ENCODE results near the gene ARHGAP15.

The ARHGAP15 gene

GRCh38 chr2:143255899-143256298 lies 126.7 kb downstream of the ARHGAP15 start:
- no peak for TF ChIP-seq CTCF (IDR thresholded peaks at IDR 0.05; ENCODE audit: borderline replicate concordance, insufficient read depth, low read depth, low read length)
- no peak overlapping the region for H3K4me3 ChIP-seq (ENCODE audit: low read depth, low read length)

GRCh38 chr2:143258126-143258892 lies 129.1 kb downstream of the ARHGAP15 start:
- H3K4me3 ChIP-seq (ENCODE audit: low read depth, low read length), result no peak overlapping the region
- TF ChIP-seq CTCF (IDR thresholded peaks at IDR 0.05; ENCODE audit: borderline replicate concordance, insufficient read depth, low read depth, low read length), result no peak

GRCh38 chr2:143259368-143259958 lies 130.2 kb downstream of the ARHGAP15 start:
- H3K4me3 ChIP-seq (ENCODE audit: low read depth, low read length), result no peak overlapping the region
- peak; percentile 63 for TF ChIP-seq CTCF (IDR thresholded peaks at IDR 0.05; ENCODE audit: borderline replicate concordance, insufficient read depth, low read depth, low read length)

GRCh38 chr2:143261986-143262385 lies 132.8 kb downstream of the ARHGAP15 start:
- no peak for TF ChIP-seq CTCF (IDR thresholded peaks at IDR 0.05; ENCODE audit: borderline replicate concordance, insufficient read depth, low read depth, low read length)
- no peak overlapping the region for H3K4me3 ChIP-seq (ENCODE audit: low read depth, low read length)

GRCh38 chr2:143262389-143262788 lies 133.2 kb downstream of the ARHGAP15 start:
- H3K4me3 ChIP-seq (ENCODE audit: low read depth, low read length), result no peak overlapping the region
- no peak for TF ChIP-seq CTCF (IDR thresholded peaks at IDR 0.05; ENCODE audit: borderline replicate concordance, insufficient read depth, low read depth, low read length)

GRCh38 chr2:143263066-143263625 lies 133.9 kb downstream of the ARHGAP15 start:
- no peak overlapping the region for H3K4me3 ChIP-seq (ENCODE audit: low read depth, low read length)
- TF ChIP-seq CTCF (IDR thresholded peaks at IDR 0.05; ENCODE audit: borderline replicate concordance, insufficient read depth, low read depth, low read length), result peak; percentile 8; the same call in 1 of the 2 replicates

Data from GM12875 (cell line).